H1 (cell line): ENCODE measurements around the gene KRTAP26-1. TPM values are rescaled to one million over a fixed set of nuclear protein-coding genes. Genes with fewer than 3 reads are reported as not detected.

ENCODE experiments used
- CTCF ChIA-PET: fragments of 300-600 bp; sonication (Branson Sonifier 250); formaldehyde crosslinking; loops from one replicate; lab custom pipeline; 2021; ENCODE audit not compliant: partially characterized antibody; lab: Charles Lee
- POLR2A ChIA-PET: fragments of 300-600 bp; sonication (Branson Sonifier 250); formaldehyde crosslinking; loops from one replicate; lab custom pipeline; 2021; ENCODE audit warnings: inconsistent platforms; ENCODE audit not compliant: partially characterized antibody; lab: Charles Lee
- DNase-seq, 2 experiments: peaks; one replicate each; pipeline versions ENCODE4 v3.0.0 to v3.0.0-alpha.2; 2010 to 2022; ENCODE audit warnings: low spot score in 2 of 2, low read depth in 1 of 2, mixed read lengths in 1 of 2
- FAIRE-seq: peaks from 2 replicates; lab custom pipeline; 2011; peaks lifted over from hg19 to GRCh38; lab: Jason Lieb, UNC
- H2AFZ ChIP-seq: 2 replicates; pipeline ENCODE4 v1.8.1; 2012; ENCODE audit warnings: low read length, inconsistent platforms
- H2AK5ac ChIP-seq: 2 replicates; pipeline ENCODE4 v1.6.1; 2013; ENCODE audit warnings: low read depth, low read length
- H2BK120ac ChIP-seq: replicated peaks from 2 replicates; pipeline ENCODE3; 2013; ENCODE audit warnings: low read depth, low read length, inconsistent platforms
- H2BK12ac ChIP-seq: 2 replicates; pipeline ENCODE4 v1.6.1; 2013; ENCODE audit warnings: low read depth, low read length
- H2BK15ac ChIP-seq: 2 replicates; pipeline ENCODE4 v1.6.1; 2013; ENCODE audit warnings: low read length
- H2BK20ac ChIP-seq: 2 replicates; pipeline ENCODE4 v1.6.1; 2013; ENCODE audit warnings: low read length
- H2BK5ac ChIP-seq: 2 replicates; pipeline ENCODE4 v1.6.1; 2013; ENCODE audit warnings: low read depth, low read length
- H3K14ac ChIP-seq: 2 replicates; pipeline ENCODE4 v1.6.1; 2013; ENCODE audit warnings: inconsistent platforms; ENCODE audit not compliant: insufficient read length
- H3K18ac ChIP-seq: 2 replicates; pipeline ENCODE4 v1.6.1; 2013; ENCODE audit warnings: low read length; ENCODE audit errors: extremely low read depth
- H3K23ac ChIP-seq: 2 replicates; pipeline ENCODE4 v1.6.1; 2013; ENCODE audit warnings: inconsistent platforms; ENCODE audit not compliant: insufficient read length
- H3K23me2 ChIP-seq: 2 replicates; pipeline ENCODE4 v1.6.1; 2013; ENCODE audit warnings: low read depth, low read length
- H3K27ac ChIP-seq: 2 replicates; pipeline ENCODE4 v1.6.1; 2011; ENCODE audit warnings: low read depth, low read length, inconsistent platforms
- H3K27me3 ChIP-seq, 4 experiments: replicated peaks in 1 of 4; 1 replicate in 1 of 4; 2 replicates in 3 of 4; pipeline versions ENCODE4 v1.6.1 to v1.8.1; 2011 to 2013; ENCODE audit warnings: low read length in 3 of 4, mild to moderate bottlenecking in 3 of 4, inconsistent platforms in 2 of 4, mixed read lengths in 2 of 4, moderate library complexity in 1 of 4; ENCODE audit not compliant: control insufficient read depth in 3 of 4, insufficient read depth in 3 of 4; ENCODE audit errors: extremely low read depth in 1 of 4
- H3K36me3 ChIP-seq, 4 experiments: 2 replicates each; pipeline versions ENCODE4 v1.6.1 to v1.8.1; 2011 to 2013; ENCODE audit warnings: mild to moderate bottlenecking in 4 of 4, low read length in 3 of 4, moderate library complexity in 2 of 4, control low read depth in 1 of 4, inconsistent platforms in 1 of 4; ENCODE audit not compliant: insufficient read depth in 4 of 4, control insufficient read depth in 2 of 4
- H3K4ac ChIP-seq: replicated peaks from 2 replicates; pipeline ENCODE3; 2013; ENCODE audit warnings: low read length, low read depth, mixed read lengths, inconsistent platforms; ENCODE audit not compliant: insufficient read length
- H3K4me1 ChIP-seq, 4 experiments: replicated peaks in 1 of 4; 1 replicate in 1 of 4; 2 replicates in 3 of 4; pipeline versions ENCODE4 v1.6.1 to v1.8.1; 2011 to 2013; ENCODE audit warnings: low read length in 3 of 4, inconsistent platforms in 2 of 4, mixed read lengths in 1 of 4; ENCODE audit not compliant: insufficient read depth in 4 of 4, control insufficient read depth in 3 of 4
- H3K4me2 ChIP-seq, 2 experiments: 2 replicates each; pipeline versions ENCODE4 v1.6.1 to v1.8.1; 2011 to 2013; ENCODE audit warnings: low read depth in 2 of 2, low read length in 2 of 2, control low read depth in 1 of 2, inconsistent platforms in 1 of 2, mild to moderate bottlenecking in 1 of 2; ENCODE audit not compliant: insufficient read depth in 1 of 2
- H3K4me3 ChIP-seq, 4 experiments: fragments of 200-600, 300-600 bp in 1 of 4; sonication (generic), shearing (Covaris generic), sonication (Bioruptor Twin) in 1 of 4; 2 replicates each; pipeline versions ENCODE4 v1.5.1 to v1.8.1; 2011 to 2016; ENCODE audit warnings: low read length in 4 of 4, low read depth in 3 of 4, control low read depth in 2 of 4, inconsistent platforms in 2 of 4, mild to moderate bottlenecking in 2 of 4, mixed read lengths in 1 of 4, moderate library complexity in 1 of 4; ENCODE audit not compliant: insufficient read depth in 2 of 4; ENCODE audit errors: extremely low read depth in 1 of 4
- H3K56ac ChIP-seq: replicated peaks from 2 replicates; pipeline ENCODE3; 2013; ENCODE audit warnings: low read depth, mild to moderate bottlenecking, mixed read lengths, low read length, inconsistent platforms; ENCODE audit not compliant: insufficient read length
- H3K79me1 ChIP-seq: 2 replicates; pipeline ENCODE4 v1.6.1; 2013; ENCODE audit warnings: low read depth, low read length, control low read depth
- H3K79me2 ChIP-seq, 2 experiments: 2 replicates each; pipeline versions ENCODE4 v1.6.1 to v1.8.1; 2012 to 2013; ENCODE audit warnings: low read length in 2 of 2, mild to moderate bottlenecking in 2 of 2, inconsistent platforms in 1 of 2; ENCODE audit not compliant: insufficient read depth in 2 of 2, control insufficient read depth in 1 of 2
- H3K9ac ChIP-seq, 4 experiments: replicated peaks in 1 of 4; 1 replicate in 1 of 4; 2 replicates in 3 of 4; pipeline versions ENCODE4 v1.6.1 to v1.8.1; 2011 to 2013; ENCODE audit warnings: low read depth in 3 of 4, low read length in 3 of 4, control low read depth in 2 of 4, mild to moderate bottlenecking in 2 of 4, moderate library complexity in 2 of 4, inconsistent platforms in 1 of 4; ENCODE audit errors: extremely low read depth in 1 of 4
- H3K9me3 ChIP-seq, 2 experiments: 2 replicates each; pipeline versions ENCODE4 v1.6.1 to v1.8.1; 2012 to 2013; ENCODE audit warnings: mild to moderate bottlenecking in 2 of 2, moderate library complexity in 2 of 2, control low read depth in 1 of 2, inconsistent platforms in 1 of 2, low read depth in 1 of 2, low read length in 1 of 2, mixed read lengths in 1 of 2; ENCODE audit not compliant: insufficient read depth in 2 of 2
- H4K20me1 ChIP-seq, 2 experiments: replicated peaks in 1 of 2; 2 replicates each; pipeline versions ENCODE3 to v1.8.1; 2011 to 2013; ENCODE audit warnings: inconsistent platforms in 2 of 2, low read length in 2 of 2, mild to moderate bottlenecking in 1 of 2; ENCODE audit not compliant: insufficient read depth in 2 of 2, control insufficient read depth in 1 of 2
- H4K5ac ChIP-seq: 2 replicates; pipeline ENCODE4 v1.6.1; 2013; ENCODE audit warnings: low read length, low read depth, mixed read lengths, inconsistent platforms; ENCODE audit not compliant: insufficient read length
- H4K8ac ChIP-seq: 2 replicates; pipeline ENCODE4 v1.8.0; 2013; ENCODE audit warnings: mild to moderate bottlenecking, moderate library complexity, low read length, inconsistent platforms; ENCODE audit not compliant: insufficient read depth; ENCODE audit errors: extremely low read depth
- H4K91ac ChIP-seq: replicated peaks from 2 replicates; pipeline ENCODE3; 2013; ENCODE audit warnings: low read length, mixed read lengths, inconsistent platforms; ENCODE audit not compliant: insufficient read length
- NRF1 ChIP-seq: IDR thresholded peaks from 2 replicates; pipeline ENCODE4 v1.6.1; 2011; ENCODE audit warnings: mild to moderate bottlenecking, low read depth, low read length, improper control_type of control experiment
- POU5F1 ChIP-seq: IDR thresholded peaks from 2 replicates; pipeline ENCODE4 v1.6.1; 2011; ENCODE audit warnings: low read depth, mild to moderate bottlenecking, low read length, moderate library complexity
- WGBS, 2 experiments: shearing (Covaris generic) in 1 of 2; methylation state at CpG; one replicate each; pipeline versions ENCODE4 v1.1.6 to v1.1.7; 2013 to 2015; ENCODE audit warnings: low lambda C conversion rate in 2 of 2, mixed read lengths in 2 of 2, inconsistent platforms in 1 of 2, low coverage in 1 of 2, missing lambda C conversion rate in 1 of 2; ENCODE audit not compliant: insufficient replicate concordance in 2 of 2, insufficient coverage in 1 of 2, insufficient read length in 1 of 2; ENCODE audit errors: extremely low coverage in 1 of 2, missing lambda C conversion rate in 1 of 2; 5-methylcytosine and 5-hydroxymethylcytosine counted together
- long read RNA-seq, 2 experiments: library from RNA in 1 of 2; library from capped mRNA in 1 of 2; stranded (forward); transcript quantifications; one replicate each; pipeline ENCODE4 v2.0.0, GENCODE V29; 2021; ENCODE audit warnings: inconsistent platforms in 1 of 2
- polyA minus RNA-seq, 3 experiments: library from RNA; depleted of rRNA, polyadenylated mRNA; stranded (reverse); fragments of >200 nt; gene quantifications; 1 replicate in 2 of 3; 2 replicates in 1 of 3; pipeline ENCODE4 v1.2.3, GENCODE V29; 2011
- polyA plus RNA-seq, 7 experiments: library from polyadenylated mRNA; depleted of rRNA in 3 of 7; stranded (reverse) in 5 of 7; unstranded in 2 of 7; fragments of >200 nt in 5 of 7; fragments of 200-250 nt in 2 of 7; gene quantifications; 1 replicate in 5 of 7; 2 replicates in 1 of 7; 4 replicates in 1 of 7; pipeline versions ENCODE4 v1.2.1 to v1.2.3, GENCODE V29; 2011 to 2013; ENCODE audit warnings: missing spikeins in 2 of 7, mixed read lengths in 2 of 7
- total RNA-seq: library from RNA; stranded (reverse); fragmentation: NEBNext Ultra II Directional; extraction: Animal tissue kit (Norgen Biotek cat#: 25700); gene quantifications from 2 replicates; pipeline ENCODE4 v1.2.1, GENCODE V29; 2021

The KRTAP26-1 gene
- not detected in 2 replicates for total RNA-seq
- not detected in 2 replicates for polyA plus RNA-seq (2011; rRNA removed)
- not detected for polyA plus RNA-seq (2011; cell fraction: cytosol; rRNA removed)
- polyA plus RNA-seq (2011; cell fraction: nucleus; rRNA removed) = not detected
- not detected in 4 replicates for polyA plus RNA-seq (2012, experiment 1 of 2)
- polyA plus RNA-seq (2012, experiment 2 of 2) = not detected
- not detected for polyA plus RNA-seq (2013, experiment 1 of 2)
- not detected for polyA plus RNA-seq (2013, experiment 2 of 2)
- not detected in 2 replicates for polyA minus RNA-seq (2011; rRNA and poly(A)+ RNA removed)
- polyA minus RNA-seq (2011; cell fraction: cytosol; rRNA and poly(A)+ RNA removed) = not detected
- not detected for polyA minus RNA-seq (2011; cell fraction: nucleus; rRNA and poly(A)+ RNA removed)
- long read RNA-seq, experiment 1 = 0 reads
- long read RNA-seq, experiment 2 = 0 reads

GRCh38 chr21:30320215-30320614 lies at the start of gene KRTAP26-1:
TSS of gene KRTAP26-1 (minus strand) at chr21:30320315. CDS start at chr21:30320035, 280 bp downstream.
- no peak within 1 kb of the TSS for H3K4me3 ChIP-seq
- no peak within 1 kb of the TSS for H4K8ac ChIP-seq
- no peaks in the 10 kb centered on the region for H3K27me3 ChIP-seq
- no peak within 1 kb of the TSS for H3K56ac ChIP-seq
- no peak within 1 kb of the TSS for H3K9ac ChIP-seq
- DNase-seq (no peak), FAIRE-seq (no peak)
- H2AFZ ChIP-seq = no peak within 1 kb of the TSS
- H4K20me1 ChIP-seq = no peaks in the 10 kb centered on the region
- no peak within 1 kb of the TSS for H3K14ac ChIP-seq
- no peaks in the 10 kb centered on the region for H3K9me3 ChIP-seq
- POLR2A ChIA-PET = no interaction called here
- H2BK15ac ChIP-seq = no peak within 1 kb of the TSS
- H4K91ac ChIP-seq = no peak within 1 kb of the TSS
- H2BK5ac ChIP-seq = no peak within 1 kb of the TSS
- no peaks in the 10 kb centered on the region for H3K79me1 ChIP-seq
- no peaks in the 10 kb centered on the region for H3K36me3 ChIP-seq
- H3K4me1 ChIP-seq = no peaks in the 10 kb centered on the region
- WGBS, 2 experiments = 89% methylated on average over 2 of the region's 2 CpGs; no CpG with 5 or more reads in 1 of the 2 experiments
- no peak within 1 kb of the TSS for H3K23ac ChIP-seq
- no peak for TF ChIP-seq POU5F1
- TF ChIP-seq NRF1 = no peak
- no peak within 1 kb of the TSS; the same call in 1 of the 2 replicates for H3K27ac ChIP-seq
- no peak within 1 kb of the TSS for H4K5ac ChIP-seq
- no peaks in the 10 kb centered on the region for H3K79me2 ChIP-seq
- no peak within 1 kb of the TSS for H3K18ac ChIP-seq
- no peaks in the 10 kb centered on the region for H3K23me2 ChIP-seq
- no peak within 1 kb of the TSS for H2BK12ac ChIP-seq
- H2BK120ac ChIP-seq = no peak within 1 kb of the TSS
- H3K4me2 ChIP-seq = no peak within 1 kb of the TSS
- H3K4ac ChIP-seq = no peak within 1 kb of the TSS
- CTCF ChIA-PET = no interaction called here
- no peak within 1 kb of the TSS for H2AK5ac ChIP-seq
- H2BK20ac ChIP-seq = no peak within 1 kb of the TSS
